DOHH2 (cell line): ENCODE results near the gene ZNF385B.

ENCODE experiments used
- CTCF ChIP-seq: fragments of 200-600 bp; sonication (generic); IDR thresholded peaks from one replicate; pipeline ENCODE4 v1.5.1; 2014; ENCODE audit warnings: antibody characterized with exemption, mild to moderate bottlenecking, low read depth, low read length; ENCODE audit not compliant: poor library complexity, severe bottlenecking
- EZH2phosphoT487 ChIP-seq: fragments of 200-600 bp; sonication (generic); IDR thresholded peaks from 2 replicates; pipeline ENCODE4 v1.6.1; 2017; ENCODE audit warnings: borderline replicate concordance, mild to moderate bottlenecking, antibody characterized with exemption, low read length, moderate library complexity, mixed read lengths

- TF ChIP-seq CTCF = no peak
- TF ChIP-seq EZH2phosphoT487 = no peak
Measured at GRCh38 chr2:179805001-179805400, 56.4 kb downstream of the ZNF385B start.
